ENCODE data around the gene ZMIZ1.
"Not testable (repeated sequence)": the region's sequence is repeated elsewhere in the genome, so short reads cannot be mapped to it uniquely, and the experiment has no call there.

The ZMIZ1 gene

GRCh38 chr10:79332610-79333315, 264.0 kb downstream of the ZMIZ1 start:
- not testable (repeated sequence) for DNase-seq

- no peak for DNase-seq
Measured at GRCh38 chr10:79333513-79333912, 264.7 kb downstream of the ZMIZ1 start.

- DNase-seq = no peak
Measured at GRCh38 chr10:79334573-79334972, 265.8 kb downstream of the ZMIZ1 start.

GRCh38 chr10:79335094-79335469, 266.3 kb downstream of the ZMIZ1 start:
- DNase-seq = no peak

- DNase-seq = no peak
Measured at GRCh38 chr10:79335470-79336235, 266.9 kb downstream of the ZMIZ1 start.

- DNase-seq = no peak
Measured at GRCh38 chr10:79336276-79336675, 267.5 kb downstream of the ZMIZ1 start.

DNA sequence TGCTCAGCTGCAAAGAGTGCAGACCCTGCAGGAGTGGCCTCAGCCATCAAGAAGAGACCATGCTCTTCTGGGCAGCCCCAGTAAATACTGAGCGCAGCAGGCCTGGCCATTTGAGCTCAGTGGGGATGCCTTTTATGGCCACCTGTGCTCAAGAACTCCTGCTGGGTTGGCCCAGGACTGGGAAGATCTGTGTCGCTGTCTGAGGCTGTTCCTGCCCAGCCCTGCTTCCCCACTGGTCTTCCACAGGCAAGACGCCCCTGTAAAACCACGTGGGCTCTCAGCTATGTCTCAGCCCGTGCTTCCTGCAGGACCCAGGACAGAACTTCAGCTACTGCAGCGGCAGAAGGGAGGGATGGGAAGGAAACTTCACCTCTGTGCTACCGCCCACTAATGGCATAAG, 268.0 kb downstream of the ZMIZ1 start:
- DNase-seq = no peak

- DNase-seq = not testable (repeated sequence)
Measured at GRCh38 chr10:79337783-79338469, 269.2 kb downstream of the ZMIZ1 start.

GRCh38 chr10:79339266-79339665, 270.5 kb downstream of the ZMIZ1 start:
- DNase-seq = no peak

- DNase-seq = no peak
Measured at GRCh38 chr10:79340646-79341244, 272.0 kb downstream of the ZMIZ1 start.

GRCh38 chr10:79342295-79342761, 273.6 kb downstream of the ZMIZ1 start:
- no peak for DNase-seq

DNA sequence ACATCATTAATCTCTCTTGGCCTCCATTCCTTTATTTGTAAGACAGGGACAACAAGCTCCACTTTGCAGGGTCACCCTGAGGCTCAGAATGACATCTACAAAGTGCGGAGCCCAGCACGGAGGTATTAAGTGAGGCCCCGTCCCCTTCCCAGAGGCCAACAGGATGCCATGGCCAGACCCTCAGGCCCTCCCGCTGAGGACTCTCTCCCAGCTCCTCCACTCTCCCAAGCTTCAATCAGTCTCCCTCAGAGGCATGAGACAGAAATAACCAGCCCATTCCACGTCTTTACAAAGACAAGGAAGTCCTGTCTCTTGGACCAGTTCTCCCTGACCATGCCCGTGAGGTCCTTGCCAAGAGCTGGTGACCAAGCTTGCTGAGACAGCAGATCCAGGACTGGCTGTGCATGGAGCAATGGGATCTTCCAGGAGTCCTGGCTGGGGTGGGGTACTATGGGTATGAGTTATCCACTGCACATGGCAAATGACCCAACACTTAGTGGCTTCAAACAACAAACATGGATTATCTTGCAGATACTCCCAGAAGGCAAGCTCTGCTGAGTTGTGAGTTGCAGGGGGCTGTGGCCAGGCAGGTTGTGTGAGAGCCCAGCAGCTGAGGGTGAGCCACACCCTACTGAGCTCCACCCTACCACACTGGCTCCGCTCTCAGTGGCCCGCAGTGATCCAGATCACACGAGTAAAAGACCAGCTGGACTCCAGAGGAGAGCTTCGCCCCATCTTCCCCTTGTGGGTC, 274.2 kb downstream of the ZMIZ1 start:
- DNase-seq = no peak

DNA sequence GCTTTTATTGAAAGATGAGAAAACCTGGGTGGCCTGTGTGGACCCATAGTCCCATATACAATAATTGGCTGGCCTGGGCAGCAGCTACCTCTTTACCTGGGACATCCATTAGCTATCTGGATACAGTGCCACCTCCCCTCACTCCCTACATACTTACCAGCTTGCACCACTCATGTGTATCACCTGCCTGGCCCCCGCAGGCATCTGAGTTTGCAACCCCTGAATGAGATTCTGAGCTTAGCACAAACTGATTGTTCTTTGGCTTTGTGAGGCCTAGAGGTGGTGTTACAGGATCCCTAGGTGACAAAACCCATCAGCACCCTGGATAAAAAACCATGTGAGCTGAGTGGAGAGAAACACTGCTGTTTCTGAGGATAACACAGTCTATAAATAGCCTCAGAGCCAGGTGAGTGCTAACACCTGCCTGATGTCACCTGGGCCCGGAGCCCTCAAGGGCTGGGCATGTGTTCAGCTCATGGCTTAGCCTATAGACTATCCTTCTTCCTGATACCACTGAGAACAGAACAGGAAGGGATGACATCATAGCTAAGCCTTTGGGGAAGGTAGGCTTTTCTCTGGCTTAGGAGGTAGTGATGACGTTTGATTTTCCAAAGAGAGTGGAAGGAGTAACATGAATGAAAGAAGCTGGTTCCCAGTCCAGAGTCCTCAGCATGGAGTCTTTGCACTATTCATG, 275.9 kb downstream of the ZMIZ1 start:
- no peak for DNase-seq

GRCh38 chr10:79345241-79346011, 276.7 kb downstream of the ZMIZ1 start:
- DNase-seq = no peak

DNA sequence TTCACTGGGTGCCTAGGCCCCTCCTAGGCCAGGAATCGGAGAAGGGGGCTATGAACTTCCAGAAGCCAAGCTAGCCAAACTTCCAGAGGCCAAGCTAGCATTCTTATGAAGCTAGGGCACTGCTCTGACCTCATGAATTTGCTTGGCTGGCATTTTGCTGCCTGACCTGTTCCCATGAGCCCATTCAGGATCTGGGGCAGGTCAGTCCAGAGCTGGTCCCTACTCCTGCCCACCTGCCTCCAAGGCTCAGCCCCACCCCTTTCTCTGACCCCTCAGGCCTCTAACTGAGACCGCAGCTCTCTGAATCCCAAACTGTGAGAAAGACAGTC, 277.2 kb downstream of the ZMIZ1 start:
- DNase-seq = no peak

DNA sequence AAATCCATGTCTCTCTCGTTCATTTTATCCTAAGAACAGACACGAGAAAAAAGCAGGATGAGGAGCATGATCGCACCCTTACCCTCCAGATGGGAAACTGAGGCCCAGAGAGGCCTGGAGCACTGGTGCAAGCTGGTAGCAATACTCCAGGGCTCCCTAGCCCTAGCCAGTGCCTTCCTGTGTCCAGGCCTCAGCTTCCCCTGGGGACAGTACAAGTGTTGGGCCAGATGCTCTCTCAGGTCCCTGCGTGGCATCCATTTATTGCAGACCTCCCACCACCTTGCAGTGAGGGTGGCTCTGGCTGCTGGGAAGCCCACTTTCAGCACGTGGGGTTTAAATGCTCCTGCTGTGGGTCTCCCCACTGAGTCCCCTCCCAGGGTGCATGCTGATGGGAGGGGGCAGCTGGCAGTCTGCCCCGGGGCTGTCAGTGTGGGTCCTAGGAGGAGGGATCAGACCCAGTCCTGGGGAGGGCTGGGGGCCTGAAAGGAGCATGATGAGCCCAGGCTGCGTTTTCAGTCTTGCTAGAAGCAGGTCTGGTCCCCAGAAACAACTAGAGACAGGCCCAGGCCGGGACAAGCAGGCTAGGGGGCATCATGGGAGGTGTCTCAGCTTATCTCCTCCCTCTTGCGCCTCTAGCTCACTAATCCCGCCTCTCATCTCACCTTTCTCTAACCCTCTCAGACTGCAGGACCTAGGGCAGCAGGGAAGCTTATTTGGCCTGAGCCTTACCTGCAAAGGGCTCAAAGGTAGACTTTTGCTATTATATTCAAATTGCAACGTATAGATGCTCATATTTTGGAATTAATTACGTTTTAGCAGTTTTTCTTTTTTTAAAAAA, 277.8 kb downstream of the ZMIZ1 start:
- no peak for DNase-seq

GRCh38 chr10:79347226-79347893, 278.6 kb downstream of the ZMIZ1 start, which contains the start of gene PPIF:
PPIF (plus strand) TSS chr10:79347469; CDS start chr10:79347549, 80 bp downstream.
- DNase-seq = peak; percentile 94

DNA sequence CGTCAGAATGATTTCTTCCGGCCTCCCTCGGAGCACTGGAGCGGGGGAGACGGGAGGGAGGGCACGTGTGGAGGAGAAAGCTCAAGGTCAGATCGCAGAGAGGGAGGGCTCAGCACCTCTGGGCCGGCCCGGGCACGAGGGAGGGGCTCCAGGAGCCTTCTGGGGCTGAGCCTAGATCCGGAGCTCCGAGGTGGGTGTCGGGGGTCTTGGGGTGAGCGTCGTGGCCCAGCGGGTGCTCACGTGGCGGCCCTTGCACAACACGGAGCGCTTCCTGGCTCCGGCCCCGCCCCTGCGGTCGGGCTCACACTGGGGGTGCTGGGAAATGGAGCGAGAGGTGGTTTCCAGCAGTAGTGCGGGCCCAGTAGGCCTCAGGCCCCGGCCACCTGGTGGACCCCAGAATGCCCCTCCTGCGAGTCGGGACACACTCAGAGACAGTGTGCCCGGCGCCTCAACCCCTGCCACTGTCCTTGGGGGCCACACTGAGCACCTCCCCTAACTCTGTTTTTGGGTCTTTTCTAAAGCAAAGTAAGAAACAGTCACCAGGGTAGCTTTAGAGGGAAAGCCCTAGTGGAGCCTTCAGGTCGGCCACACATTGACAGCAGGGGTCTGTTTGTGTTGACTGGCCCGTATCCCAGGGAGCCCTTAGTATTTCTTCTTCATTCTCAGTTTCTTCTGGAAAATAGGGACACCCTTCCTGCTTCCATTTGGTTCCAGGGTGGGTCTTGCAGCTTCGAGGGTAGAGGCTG, 279.3 kb downstream of the ZMIZ1 start:
- DNase-seq = peak; percentile 82

- no peak for DNase-seq
Measured at GRCh38 chr10:79348640-79348988, 279.8 kb downstream of the ZMIZ1 start.
